GM23338 (cell line): ENCODE results near the gene RWDD2A. TPM values are rescaled to one million over a fixed set of nuclear protein-coding genes. Genes with fewer than 3 reads are reported as not detected.
A peak's percentile ranks its signal among the peaks of the same experiment; 100 is the strongest.

ENCODE experiments used
- ATAC-seq: fragments of 200-7000 bp; cut with Tn5 transposase; 3 replicates; pipeline ENCODE4 v1.9.1; 2020
- DNase-seq: peaks from one replicate; pipeline ENCODE4 v3.0.0-alpha.2; 2015; ENCODE audit warnings: low spot score
- H2AFZ ChIP-seq: fragments of 200-600 bp; sonication (generic); 2 replicates; pipeline ENCODE4 v1.8.0; 2016; ENCODE audit warnings: antibody characterized with exemption, mild to moderate bottlenecking, moderate library complexity
- H3F3A ChIP-seq: fragments of 200-600 bp; sonication (generic); replicated peaks from 2 replicates; pipeline ENCODE4 v1.8.0; 2017; ENCODE audit warnings: antibody characterized with exemption, mixed run types, low read depth
- H3K27ac ChIP-seq: fragments of 200-600 bp; sonication (generic); 2 replicates; pipeline ENCODE4 v1.6.1; 2016; ENCODE audit warnings: low read depth
- H3K27me3 ChIP-seq: fragments of 200-600 bp; sonication (generic); 2 replicates; pipeline ENCODE4 v1.8.0; 2016; ENCODE audit warnings: mild to moderate bottlenecking, mixed run types, moderate library complexity; ENCODE audit not compliant: insufficient read depth
- H3K36me3 ChIP-seq: fragments of 200-600 bp; sonication (generic); 2 replicates; pipeline ENCODE4 v1.8.0; 2016; ENCODE audit warnings: mild to moderate bottlenecking; ENCODE audit not compliant: insufficient read depth
- H3K4me1 ChIP-seq: fragments of 200-600 bp; sonication (generic); 2 replicates; pipeline ENCODE4 v1.8.0; 2016; ENCODE audit warnings: mild to moderate bottlenecking, moderate library complexity; ENCODE audit not compliant: insufficient read depth
- H3K4me2 ChIP-seq: fragments of 200-600 bp; sonication (generic); 2 replicates; pipeline ENCODE4 v1.7.1; 2017; ENCODE audit warnings: mixed run types
- H3K4me3 ChIP-seq: fragments of 200-600 bp; sonication (generic); 2 replicates; pipeline ENCODE4 v1.6.1; 2016; ENCODE audit warnings: mixed run types
- H3K79me2 ChIP-seq: fragments of 200-600 bp; sonication (generic); replicated peaks from 2 replicates; pipeline ENCODE4 v1.8.0; 2017; ENCODE audit warnings: mild to moderate bottlenecking; ENCODE audit not compliant: insufficient read depth
- H3K9me2 ChIP-seq: fragments of 200-600 bp; sonication (generic); 2 replicates; pipeline ENCODE4 v1.8.0; 2017; ENCODE audit not compliant: insufficient read depth
- H4K20me1 ChIP-seq: fragments of 200-600 bp; sonication (generic); replicated peaks from 2 replicates; pipeline ENCODE4 v1.8.0; 2017; ENCODE audit warnings: mild to moderate bottlenecking; ENCODE audit not compliant: insufficient read depth
- H3K27ac Mint-ChIP-seq: 2 replicates; pipeline ENCODE4 v1.8.0; 2020; ENCODE audit warnings: inconsistent platforms, mild to moderate bottlenecking, moderate library complexity, mixed read lengths
- H3K27me3 Mint-ChIP-seq: 3 replicates; pipeline ENCODE4 v1.8.0; 2022; ENCODE audit warnings: low read depth, mild to moderate bottlenecking, moderate library complexity, mixed read lengths, inconsistent platforms; ENCODE audit not compliant: insufficient read depth, poor library complexity
- H3K36me3 Mint-ChIP-seq: 3 replicates; pipeline ENCODE4 v1.8.0; 2021; ENCODE audit warnings: low read depth, mild to moderate bottlenecking, inconsistent platforms, moderate library complexity, mixed read lengths
- H3K4me1 Mint-ChIP-seq: 3 replicates; pipeline ENCODE4 v1.8.0; 2020; ENCODE audit warnings: mild to moderate bottlenecking, inconsistent platforms, mixed read lengths
- H3K4me3 Mint-ChIP-seq: 3 replicates; pipeline ENCODE4 v1.8.0; 2021; ENCODE audit warnings: moderate library complexity, mild to moderate bottlenecking, inconsistent platforms, mixed read lengths
- H3K9me3 Mint-ChIP-seq: 3 replicates; pipeline ENCODE4 v1.8.0; 2020; ENCODE audit warnings: moderate library complexity, mild to moderate bottlenecking, inconsistent platforms, mixed read lengths
- CREB1 ChIP-seq: fragments of 250-450 bp; sonication (Bioruptor Pico); IDR thresholded peaks from 2 replicates; pipeline ENCODE4 v1.5.0; 2020; ENCODE audit warnings: low read depth, mild to moderate bottlenecking, moderate library complexity
- ETS1 ChIP-seq: IDR thresholded peaks from 2 replicates; pipeline ENCODE4 v1.6.1; 2016; ENCODE audit warnings: antibody characterized with exemption
- EZH2 ChIP-seq: fragments of 200-600 bp; sonication (generic); IDR thresholded peaks from one replicate; pipeline ENCODE4 v1.8.0; 2017; ENCODE audit warnings: antibody characterized with exemption, mild to moderate bottlenecking, low read depth; ENCODE audit not compliant: unreplicated experiment
- EZH2phosphoT487 ChIP-seq: fragments of 200-600 bp; sonication (generic); IDR thresholded peaks from one replicate; pipeline ENCODE4 v1.8.1; 2018; ENCODE audit warnings: antibody characterized with exemption; ENCODE audit not compliant: unreplicated experiment
- JUNB ChIP-seq: IDR thresholded peaks from one replicate; pipeline ENCODE4 v1.6.1; 2016; ENCODE audit warnings: antibody characterized with exemption; ENCODE audit not compliant: unreplicated experiment
- NANOG ChIP-seq: IDR thresholded peaks from 2 replicates; pipeline ENCODE4 v1.6.1; 2016; ENCODE audit warnings: antibody characterized with exemption, borderline replicate concordance
- POLR2AphosphoS5 ChIP-seq: IDR thresholded peaks from 2 replicates; pipeline ENCODE4 v1.6.1; 2016; ENCODE audit warnings: antibody characterized with exemption, low read depth
- REST ChIP-seq: IDR thresholded peaks from one replicate; pipeline ENCODE4 v1.6.1; 2018; ENCODE audit warnings: antibody characterized with exemption; ENCODE audit not compliant: unreplicated experiment
- STAT1 ChIP-seq: IDR thresholded peaks from one replicate; pipeline ENCODE4 v1.6.1; 2016; ENCODE audit warnings: antibody characterized with exemption; ENCODE audit not compliant: unreplicated experiment
- ZNF114 ChIP-seq: fragments of 250-450 bp; sonication (Bioruptor Pico); IDR thresholded peaks from 2 replicates; pipeline ENCODE4 v1.5.0; 2020; ENCODE audit warnings: mild to moderate bottlenecking, moderate library complexity
- ZNF331 ChIP-seq: fragments of 250-450 bp; sonication (Bioruptor Pico); IDR thresholded peaks from 2 replicates; pipeline ENCODE4 v1.5.0; 2020; ENCODE audit warnings: low read depth, mild to moderate bottlenecking, moderate library complexity
- polyA plus RNA-seq: library from polyadenylated mRNA; unstranded; fragments of >200 nt; fragmentation: Nextera tagmentation; extraction: Ambion mirVana; gene quantifications from 2 replicates; pipeline ENCODE4 v1.2.1, GENCODE V29; 2016
- total RNA-seq: library from RNA; depleted of rRNA; stranded (reverse); fragments of >200 nt; shearing (Covaris generic); gene quantifications from 2 replicates; pipeline ENCODE4 v1.2.3, GENCODE V29; 2014
- TF ChIP-seq, protein P1 (sequence below), 2 experiments: fragments of 200-600 bp in 1 of 2; sonication (generic) in 1 of 2; conservative IDR thresholded peaks; 2 replicates each; pipeline versions ENCODE4 v1.5.1 to v1.6.1; 2016 to 2017; ENCODE audit warnings: antibody characterized with exemption in 2 of 2, low read depth in 2 of 2, mild to moderate bottlenecking in 2 of 2, moderate library complexity in 1 of 2
- TF ChIP-seq, protein P2 (sequence below): fragments of 250-450 bp; sonication (Bioruptor Pico); IDR thresholded peaks from 2 replicates; pipeline ENCODE4 v1.5.0; 2020; ENCODE audit warnings: mild to moderate bottlenecking, moderate library complexity

Gene RWDD2A
- total and polyA plus RNA-seq, 2 experiments from 2014 or later: 3.1 to 3.7 TPM

DNA sequence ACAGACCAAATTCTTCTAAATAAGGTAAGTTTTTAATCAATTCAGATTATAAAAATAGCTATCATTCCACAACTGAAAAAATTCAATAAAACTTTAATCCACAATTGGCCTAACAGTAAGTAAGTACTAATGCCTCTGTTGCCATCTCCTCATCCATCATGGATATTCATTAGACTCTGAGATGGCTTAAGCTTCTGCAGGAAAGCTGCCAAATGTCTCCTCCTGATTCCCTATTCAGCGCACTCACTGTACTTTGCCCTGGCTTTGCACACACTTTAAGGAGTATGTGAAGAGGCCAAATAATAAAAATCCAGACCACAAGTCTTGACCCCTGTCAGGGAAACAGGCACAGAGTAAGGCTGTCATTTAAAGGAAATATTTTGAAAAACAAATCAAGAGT is 23.6 kb upstream of the RWDD2A start:
- Histone ChIP-seq H3K4me3 (no peak overlapping the region), H3K79me2 (no peaks in the 10 kb centered on the region), H3K27ac (0 out of 2 replicates have a peak overlapping the region, but pooled peaks have one; percentile 22), H4K20me1 (no peaks in the 10 kb centered on the region), H3K27me3 (no peaks in the 10 kb centered on the region), H3K4me1 (no peaks in the 10 kb centered on the region), H3K9me2 (no peaks in the 10 kb centered on the region), H2AFZ (no peak overlapping the region), H3F3A (no peaks in the 10 kb centered on the region), H3K4me2 (no peak overlapping the region), H3K36me3 (peaks cover 66% of the 10 kb centered on the region)
- H3K4me3 Mint-ChIP-seq: no peak overlapping the region
- H3K4me1 Mint-ChIP-seq: no peaks in the 10 kb centered on the region
- DNase-seq: no peak
- peaks cover 69% of the 10 kb centered on the region for H3K36me3 Mint-ChIP-seq
- H3K27ac Mint-ChIP-seq: no peak overlapping the region
- ATAC-seq: no peak
- H3K27me3 Mint-ChIP-seq: no peaks in the 10 kb centered on the region
- no peaks in the 10 kb centered on the region for H3K9me3 Mint-ChIP-seq
- no peak for TF ChIP-seq EZH2
- no peak for TF ChIP-seq ETS1
- TF ChIP-seq STAT1: no peak
- TF ChIP-seq, protein P1, sequence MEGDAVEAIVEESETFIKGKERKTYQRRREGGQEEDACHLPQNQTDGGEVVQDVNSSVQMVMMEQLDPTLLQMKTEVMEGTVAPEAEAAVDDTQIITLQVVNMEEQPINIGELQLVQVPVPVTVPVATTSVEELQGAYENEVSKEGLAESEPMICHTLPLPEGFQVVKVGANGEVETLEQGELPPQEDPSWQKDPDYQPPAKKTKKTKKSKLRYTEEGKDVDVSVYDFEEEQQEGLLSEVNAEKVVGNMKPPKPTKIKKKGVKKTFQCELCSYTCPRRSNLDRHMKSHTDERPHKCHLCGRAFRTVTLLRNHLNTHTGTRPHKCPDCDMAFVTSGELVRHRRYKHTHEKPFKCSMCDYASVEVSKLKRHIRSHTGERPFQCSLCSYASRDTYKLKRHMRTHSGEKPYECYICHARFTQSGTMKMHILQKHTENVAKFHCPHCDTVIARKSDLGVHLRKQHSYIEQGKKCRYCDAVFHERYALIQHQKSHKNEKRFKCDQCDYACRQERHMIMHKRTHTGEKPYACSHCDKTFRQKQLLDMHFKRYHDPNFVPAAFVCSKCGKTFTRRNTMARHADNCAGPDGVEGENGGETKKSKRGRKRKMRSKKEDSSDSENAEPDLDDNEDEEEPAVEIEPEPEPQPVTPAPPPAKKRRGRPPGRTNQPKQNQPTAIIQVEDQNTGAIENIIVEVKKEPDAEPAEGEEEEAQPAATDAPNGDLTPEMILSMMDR (conservative IDR thresholded peaks at IDR 0.05; ENCODE audit: low read depth in 2 of 2): no peak
- TF ChIP-seq, protein P2, sequence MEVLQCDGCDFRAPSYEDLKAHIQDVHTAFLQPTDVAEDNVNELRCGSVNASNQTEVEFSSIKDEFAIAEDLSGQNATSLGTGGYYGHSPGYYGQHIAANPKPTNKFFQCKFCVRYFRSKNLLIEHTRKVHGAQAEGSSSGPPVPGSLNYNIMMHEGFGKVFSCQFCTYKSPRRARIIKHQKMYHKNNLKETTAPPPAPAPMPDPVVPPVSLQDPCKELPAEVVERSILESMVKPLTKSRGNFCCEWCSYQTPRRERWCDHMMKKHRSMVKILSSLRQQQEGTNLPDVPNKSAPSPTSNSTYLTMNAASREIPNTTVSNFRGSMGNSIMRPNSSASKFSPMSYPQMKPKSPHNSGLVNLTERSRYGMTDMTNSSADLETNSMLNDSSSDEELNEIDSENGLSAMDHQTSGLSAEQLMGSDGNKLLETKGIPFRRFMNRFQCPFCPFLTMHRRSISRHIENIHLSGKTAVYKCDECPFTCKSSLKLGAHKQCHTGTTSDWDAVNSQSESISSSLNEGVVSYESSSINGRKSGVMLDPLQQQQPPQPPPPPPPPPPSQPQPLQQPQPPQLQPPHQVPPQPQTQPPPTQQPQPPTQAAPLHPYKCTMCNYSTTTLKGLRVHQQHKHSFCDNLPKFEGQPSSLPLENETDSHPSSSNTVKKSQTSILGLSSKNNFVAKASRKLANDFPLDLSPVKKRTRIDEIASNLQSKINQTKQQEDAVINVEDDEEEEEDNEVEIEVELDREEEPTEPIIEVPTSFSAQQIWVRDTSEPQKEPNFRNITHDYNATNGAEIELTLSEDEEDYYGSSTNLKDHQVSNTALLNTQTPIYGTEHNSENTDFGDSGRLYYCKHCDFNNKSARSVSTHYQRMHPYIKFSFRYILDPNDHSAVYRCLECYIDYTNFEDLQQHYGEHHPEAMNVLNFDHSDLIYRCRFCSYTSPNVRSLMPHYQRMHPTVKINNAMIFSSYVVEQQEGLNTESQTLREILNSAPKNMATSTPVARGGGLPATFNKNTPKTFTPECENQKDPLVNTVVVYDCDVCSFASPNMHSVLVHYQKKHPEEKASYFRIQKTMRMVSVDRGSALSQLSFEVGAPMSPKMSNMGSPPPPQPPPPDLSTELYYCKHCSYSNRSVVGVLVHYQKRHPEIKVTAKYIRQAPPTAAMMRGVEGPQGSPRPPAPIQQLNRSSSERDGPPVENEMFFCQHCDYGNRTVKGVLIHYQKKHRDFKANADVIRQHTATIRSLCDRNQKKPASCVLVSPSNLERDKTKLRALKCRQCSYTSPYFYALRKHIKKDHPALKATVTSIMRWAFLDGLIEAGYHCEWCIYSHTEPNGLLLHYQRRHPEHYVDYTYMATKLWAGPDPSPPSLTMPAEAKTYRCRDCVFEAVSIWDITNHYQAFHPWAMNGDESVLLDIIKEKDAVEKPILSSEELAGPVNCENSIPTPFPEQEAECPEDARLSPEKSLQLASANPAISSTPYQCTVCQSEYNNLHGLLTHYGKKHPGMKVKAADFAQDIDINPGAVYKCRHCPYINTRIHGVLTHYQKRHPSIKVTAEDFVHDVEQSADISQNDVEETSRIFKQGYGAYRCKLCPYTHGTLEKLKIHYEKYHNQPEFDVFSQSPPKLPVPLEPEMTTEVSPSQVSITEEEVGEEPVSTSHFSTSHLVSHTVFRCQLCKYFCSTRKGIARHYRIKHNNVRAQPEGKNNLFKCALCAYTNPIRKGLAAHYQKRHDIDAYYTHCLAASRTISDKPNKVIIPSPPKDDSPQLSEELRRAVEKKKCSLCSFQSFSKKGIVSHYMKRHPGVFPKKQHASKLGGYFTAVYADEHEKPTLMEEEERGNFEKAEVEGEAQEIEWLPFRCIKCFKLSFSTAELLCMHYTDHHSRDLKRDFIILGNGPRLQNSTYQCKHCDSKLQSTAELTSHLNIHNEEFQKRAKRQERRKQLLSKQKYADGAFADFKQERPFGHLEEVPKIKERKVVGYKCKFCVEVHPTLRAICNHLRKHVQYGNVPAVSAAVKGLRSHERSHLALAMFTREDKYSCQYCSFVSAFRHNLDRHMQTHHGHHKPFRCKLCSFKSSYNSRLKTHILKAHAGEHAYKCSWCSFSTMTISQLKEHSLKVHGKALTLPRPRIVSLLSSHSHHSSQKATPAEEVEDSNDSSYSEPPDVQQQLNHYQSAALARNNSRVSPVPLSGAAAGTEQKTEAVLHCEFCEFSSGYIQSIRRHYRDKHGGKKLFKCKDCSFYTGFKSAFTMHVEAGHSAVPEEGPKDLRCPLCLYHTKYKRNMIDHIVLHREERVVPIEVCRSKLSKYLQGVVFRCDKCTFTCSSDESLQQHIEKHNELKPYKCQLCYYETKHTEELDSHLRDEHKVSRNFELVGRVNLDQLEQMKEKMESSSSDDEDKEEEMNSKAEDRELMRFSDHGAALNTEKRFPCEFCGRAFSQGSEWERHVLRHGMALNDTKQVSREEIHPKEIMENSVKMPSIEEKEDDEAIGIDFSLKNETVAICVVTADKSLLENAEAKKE (CRISPR knock-in tag): no peak
- no peak for TF ChIP-seq CREB1 (CRISPR knock-in tag)
- TF ChIP-seq NANOG: no peak
- no peak for TF ChIP-seq REST
- no peak for TF ChIP-seq ZNF331
- TF ChIP-seq ZNF114: no peak
- TF ChIP-seq POLR2AphosphoS5: no peak
- TF ChIP-seq JUNB: no peak
- no peak for TF ChIP-seq EZH2phosphoT487
